Measurements from ENCODE around the gene PYGO1.

The PYGO1 gene

DNA sequence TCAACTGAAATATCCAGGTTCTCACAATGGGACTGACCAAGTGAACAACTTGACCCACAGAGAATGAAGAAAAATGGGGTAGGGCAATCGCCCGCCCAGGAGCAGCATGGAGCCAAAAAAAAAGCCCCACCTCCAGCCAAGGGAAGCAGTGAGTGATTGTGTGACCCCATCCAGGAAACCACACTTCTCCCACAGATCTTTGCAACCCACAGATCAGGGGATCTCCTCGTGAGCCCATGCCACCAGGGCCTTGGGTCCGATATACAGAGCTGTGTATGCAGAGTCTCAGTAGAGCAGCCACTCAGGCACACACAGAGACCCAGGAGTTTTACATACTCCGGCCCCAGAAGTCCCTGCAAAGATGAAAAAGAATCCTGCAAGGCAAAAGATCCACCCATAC, 35.7 kb downstream of the PYGO1 start:
- H3K4me3 ChIP-seq (ENCODE audit: low read length), result no peak overlapping the region
- DNase-seq (ENCODE audit: low read depth), result no peak
- TF ChIP-seq, protein P1, sequence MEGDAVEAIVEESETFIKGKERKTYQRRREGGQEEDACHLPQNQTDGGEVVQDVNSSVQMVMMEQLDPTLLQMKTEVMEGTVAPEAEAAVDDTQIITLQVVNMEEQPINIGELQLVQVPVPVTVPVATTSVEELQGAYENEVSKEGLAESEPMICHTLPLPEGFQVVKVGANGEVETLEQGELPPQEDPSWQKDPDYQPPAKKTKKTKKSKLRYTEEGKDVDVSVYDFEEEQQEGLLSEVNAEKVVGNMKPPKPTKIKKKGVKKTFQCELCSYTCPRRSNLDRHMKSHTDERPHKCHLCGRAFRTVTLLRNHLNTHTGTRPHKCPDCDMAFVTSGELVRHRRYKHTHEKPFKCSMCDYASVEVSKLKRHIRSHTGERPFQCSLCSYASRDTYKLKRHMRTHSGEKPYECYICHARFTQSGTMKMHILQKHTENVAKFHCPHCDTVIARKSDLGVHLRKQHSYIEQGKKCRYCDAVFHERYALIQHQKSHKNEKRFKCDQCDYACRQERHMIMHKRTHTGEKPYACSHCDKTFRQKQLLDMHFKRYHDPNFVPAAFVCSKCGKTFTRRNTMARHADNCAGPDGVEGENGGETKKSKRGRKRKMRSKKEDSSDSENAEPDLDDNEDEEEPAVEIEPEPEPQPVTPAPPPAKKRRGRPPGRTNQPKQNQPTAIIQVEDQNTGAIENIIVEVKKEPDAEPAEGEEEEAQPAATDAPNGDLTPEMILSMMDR (conservative IDR thresholded peaks at IDR 0.05; ENCODE audit: low read length), result no peak

DNA sequence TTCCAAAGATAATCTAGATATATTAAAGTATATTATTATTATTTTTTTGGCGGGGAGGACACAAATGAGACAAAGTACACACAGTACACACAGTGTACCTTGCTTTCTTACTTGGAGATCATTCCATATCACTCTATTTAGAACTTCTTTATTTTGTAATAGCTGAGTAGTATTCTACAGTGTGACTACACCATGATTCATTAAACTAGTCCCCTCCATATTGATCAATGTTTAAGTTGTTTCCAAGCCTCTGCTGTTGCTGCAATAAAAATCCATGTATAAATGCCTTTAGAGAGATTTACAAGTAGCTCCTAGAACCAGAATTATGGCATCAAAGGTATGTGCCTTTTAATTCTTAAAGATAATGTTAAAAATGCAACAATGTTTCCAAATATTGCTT, 38.8 kb downstream of the PYGO1 start:
- no peak for DNase-seq (ENCODE audit: low read depth)
- H3K4me3 ChIP-seq (ENCODE audit: low read length), result no peak overlapping the region
- TF ChIP-seq, protein P1 (conservative IDR thresholded peaks at IDR 0.05; ENCODE audit: low read length), result no peak

DNA sequence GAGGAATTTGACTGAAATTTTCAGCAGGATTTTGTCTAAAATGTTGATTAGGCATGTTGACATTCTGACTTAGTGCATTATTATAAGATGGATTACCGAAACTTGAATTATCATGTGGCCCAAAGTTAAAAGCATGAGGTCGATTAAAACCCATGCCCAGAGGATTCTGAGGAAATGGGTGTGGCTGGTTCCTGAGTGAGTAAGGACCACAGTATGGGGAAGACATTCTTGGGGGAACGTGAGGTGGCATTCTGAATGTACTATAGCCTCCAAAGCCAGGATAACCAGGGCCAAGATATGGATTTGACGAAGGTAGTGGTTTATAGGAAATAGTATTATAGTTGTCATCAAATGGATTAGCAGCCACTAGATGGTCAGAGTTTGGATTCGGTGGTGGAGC, 41.4 kb downstream of the PYGO1 start:
- peak; percentile 9 for DNase-seq (ENCODE audit: low read depth)
- no peak overlapping the region for H3K4me3 ChIP-seq (ENCODE audit: low read length)
- TF ChIP-seq, protein P1 (conservative IDR thresholded peaks at IDR 0.05; ENCODE audit: low read length), result no peak

DNA sequence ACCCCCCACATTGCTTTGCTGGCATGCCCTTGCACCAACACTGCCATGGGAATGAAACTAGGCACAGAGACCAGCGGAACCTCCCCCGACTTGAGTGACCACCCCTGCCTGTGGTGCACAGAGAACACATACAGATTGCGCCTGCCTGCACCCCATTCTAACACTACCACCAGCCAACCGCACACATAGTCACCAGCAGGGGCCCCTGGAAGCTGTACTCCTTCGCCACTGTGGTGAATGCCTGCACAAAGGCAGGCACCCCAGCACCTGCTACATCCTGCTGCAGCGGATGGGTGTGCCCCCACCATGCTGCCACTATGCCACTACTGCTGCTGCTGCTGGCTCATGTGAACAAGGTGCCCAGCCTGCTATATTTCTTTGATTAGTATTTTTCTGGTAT, 52.7 kb downstream of the PYGO1 start:
- TF ChIP-seq, protein P1 (conservative IDR thresholded peaks at IDR 0.05; ENCODE audit: low read length), result no peak
- no peak for DNase-seq (ENCODE audit: low read depth)
- no peak overlapping the region for H3K4me3 ChIP-seq (ENCODE audit: low read length)

DNA sequence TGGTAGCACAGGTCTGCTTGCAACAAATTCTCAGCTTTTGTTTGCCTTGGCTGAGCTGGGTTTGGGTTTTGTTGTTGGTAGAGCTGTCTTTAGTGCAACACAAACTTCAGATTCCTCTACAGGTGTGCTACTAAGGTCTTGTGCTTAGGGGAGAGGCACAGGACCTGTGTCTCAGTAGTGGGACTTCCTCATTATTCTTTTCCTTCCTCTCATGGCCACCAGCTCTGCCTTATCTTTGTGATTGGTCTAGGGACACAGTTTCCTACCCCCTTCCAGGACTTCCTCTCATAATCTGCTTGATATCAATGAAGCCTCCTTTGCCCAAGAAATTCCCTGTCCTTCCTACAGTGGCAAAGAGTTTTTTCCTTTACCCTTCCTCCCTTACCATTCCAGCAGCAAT, 55.2 kb downstream of the PYGO1 start:
- DNase-seq (ENCODE audit: low read depth), result no peak
- H3K4me3 ChIP-seq (ENCODE audit: low read length), result no peak overlapping the region
- TF ChIP-seq, protein P1 (conservative IDR thresholded peaks at IDR 0.05; ENCODE audit: low read length), result no peak

DNA sequence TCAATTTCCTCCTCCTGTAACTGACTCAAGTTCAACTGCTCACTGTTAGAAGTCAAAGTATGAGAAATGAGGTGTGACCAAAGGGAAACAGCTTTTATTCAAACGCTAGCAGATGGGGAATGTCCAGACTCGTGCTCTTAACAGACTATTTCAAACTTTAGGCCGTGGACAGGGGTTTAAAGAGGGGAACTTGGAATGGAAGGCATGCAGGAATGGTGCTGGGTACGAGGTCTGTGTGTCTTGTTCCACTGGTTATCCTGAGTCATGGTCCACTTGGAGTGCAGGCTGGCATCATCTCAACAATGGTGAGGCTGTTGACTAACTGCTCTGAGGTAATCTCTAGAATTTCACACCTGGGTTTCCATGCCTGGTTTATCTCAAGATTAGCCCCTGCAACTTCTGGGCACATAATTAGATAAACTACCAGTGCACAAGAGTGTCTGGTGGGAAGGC, 57.3 kb downstream of the PYGO1 start:
- no peak overlapping the region for H3K4me3 ChIP-seq (ENCODE audit: low read length)
- peak; percentile 62 for DNase-seq (ENCODE audit: low read depth)
- TF ChIP-seq, protein P1 (conservative IDR thresholded peaks at IDR 0.05; ENCODE audit: low read length), result no peak

DNA sequence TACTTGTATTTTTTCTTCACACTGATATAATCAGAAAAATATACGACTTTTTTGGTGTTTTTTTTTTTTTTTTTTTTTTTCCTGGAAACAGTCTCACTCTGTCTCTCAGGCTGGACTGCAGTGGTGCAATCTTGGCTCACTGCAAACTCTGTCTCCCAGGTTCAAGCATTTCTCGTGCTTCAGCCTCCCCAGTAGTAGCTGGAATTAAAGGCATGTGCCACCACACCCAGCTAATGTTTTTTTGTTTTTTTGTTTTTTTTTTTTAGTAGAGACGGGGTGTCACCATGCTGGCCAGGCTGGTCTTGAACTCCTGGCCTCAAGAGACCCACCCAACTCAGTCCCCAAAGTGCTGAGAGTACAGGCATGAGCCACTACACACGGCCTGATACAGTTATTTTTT, 59.3 kb downstream of the PYGO1 start:
- no peak overlapping the region for H3K4me3 ChIP-seq (ENCODE audit: low read length)
- TF ChIP-seq, protein P1 (conservative IDR thresholded peaks at IDR 0.05; ENCODE audit: low read length), result no peak
- DNase-seq (ENCODE audit: low read depth), result peak; percentile 15
